Osteoblast (primary cell): Measurements from ENCODE around the gene GANC. TPM values are rescaled to one million over a fixed set of nuclear protein-coding genes. Genes with fewer than 3 reads are reported as not detected.

ENCODE experiments used
- DNase-seq: peaks from one replicate; pipeline ENCODE4 v3.0.0; 2011; ENCODE audit warnings: low spot score, mixed read lengths; ENCODE audit not compliant: insufficient read length; ENCODE audit errors: missing footprints
- H2AFZ ChIP-seq: 2 replicates; pipeline ENCODE4 v1.6.0; 2011; ENCODE audit warnings: mild to moderate bottlenecking, low read length
- H3K27ac ChIP-seq: 2 replicates; pipeline ENCODE4 v1.5.1; 2011; ENCODE audit warnings: mild to moderate bottlenecking, low read depth, low read length, moderate library complexity
- H3K27me3 ChIP-seq: 2 replicates; pipeline ENCODE4 v1.6.0; 2012; ENCODE audit warnings: mild to moderate bottlenecking, control low read depth, inconsistent platforms, low read length, moderate library complexity; ENCODE audit not compliant: insufficient read depth
- H3K36me3 ChIP-seq: 2 replicates; pipeline ENCODE4 v1.5.1; 2011; ENCODE audit warnings: mild to moderate bottlenecking, low read length, control low read depth, moderate library complexity; ENCODE audit not compliant: insufficient read depth
- H3K4me1 ChIP-seq: 2 replicates; pipeline ENCODE4 v1.5.1; 2011; ENCODE audit warnings: mild to moderate bottlenecking, low read length, control low read depth, moderate library complexity; ENCODE audit not compliant: insufficient read depth
- H3K4me2 ChIP-seq: 2 replicates; pipeline ENCODE4 v1.6.0; 2011; ENCODE audit warnings: mild to moderate bottlenecking, low read length; ENCODE audit not compliant: insufficient read depth
- H3K4me3 ChIP-seq: fragments of 200-600 bp; sonication (generic); 3 replicates; pipeline ENCODE4 v1.5.1; 2012; ENCODE audit warnings: mild to moderate bottlenecking, low read length, inconsistent platforms; ENCODE audit not compliant: insufficient read depth
- H3K79me2 ChIP-seq: 2 replicates; pipeline ENCODE4 v1.6.0; 2012; ENCODE audit warnings: mild to moderate bottlenecking, low read length, control low read depth, inconsistent platforms; ENCODE audit not compliant: insufficient read depth
- H3K9me3 ChIP-seq: 2 replicates; pipeline ENCODE4 v1.5.1; 2011; ENCODE audit warnings: low read depth, low read length, control low read depth
- H4K20me1 ChIP-seq: 2 replicates; pipeline ENCODE4 v1.6.0; 2012; ENCODE audit warnings: mild to moderate bottlenecking, low read length, control low read depth; ENCODE audit not compliant: insufficient read depth
- total RNA-seq: library from RNA; depleted of rRNA; stranded (reverse); fragments of >200 nt; gene quantifications from 2 replicates; pipeline ENCODE4 v1.2.3, GENCODE V29; 2012
- TF ChIP-seq, protein P1 (sequence below): IDR thresholded peaks from 2 replicates; pipeline ENCODE4 v1.5.1; 2011; ENCODE audit warnings: mild to moderate bottlenecking, low read depth, low read length, moderate library complexity; ENCODE audit errors: extremely low read depth

The GANC gene
- total RNA-seq, 1 donor: 21.0 TPM

- no peak overlapping the region for H3K4me3 ChIP-seq
- no peak overlapping the region for H3K27ac ChIP-seq
- no peaks in the 10 kb centered on the region for H3K27me3 ChIP-seq
- TF ChIP-seq, protein P1, sequence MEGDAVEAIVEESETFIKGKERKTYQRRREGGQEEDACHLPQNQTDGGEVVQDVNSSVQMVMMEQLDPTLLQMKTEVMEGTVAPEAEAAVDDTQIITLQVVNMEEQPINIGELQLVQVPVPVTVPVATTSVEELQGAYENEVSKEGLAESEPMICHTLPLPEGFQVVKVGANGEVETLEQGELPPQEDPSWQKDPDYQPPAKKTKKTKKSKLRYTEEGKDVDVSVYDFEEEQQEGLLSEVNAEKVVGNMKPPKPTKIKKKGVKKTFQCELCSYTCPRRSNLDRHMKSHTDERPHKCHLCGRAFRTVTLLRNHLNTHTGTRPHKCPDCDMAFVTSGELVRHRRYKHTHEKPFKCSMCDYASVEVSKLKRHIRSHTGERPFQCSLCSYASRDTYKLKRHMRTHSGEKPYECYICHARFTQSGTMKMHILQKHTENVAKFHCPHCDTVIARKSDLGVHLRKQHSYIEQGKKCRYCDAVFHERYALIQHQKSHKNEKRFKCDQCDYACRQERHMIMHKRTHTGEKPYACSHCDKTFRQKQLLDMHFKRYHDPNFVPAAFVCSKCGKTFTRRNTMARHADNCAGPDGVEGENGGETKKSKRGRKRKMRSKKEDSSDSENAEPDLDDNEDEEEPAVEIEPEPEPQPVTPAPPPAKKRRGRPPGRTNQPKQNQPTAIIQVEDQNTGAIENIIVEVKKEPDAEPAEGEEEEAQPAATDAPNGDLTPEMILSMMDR: no peak
- H3K4me1 ChIP-seq: no peaks in the 10 kb centered on the region
- H4K20me1 ChIP-seq: no peaks in the 10 kb centered on the region
- DNase-seq: no peak
- H3K9me3 ChIP-seq: peaks cover 7% of the 10 kb centered on the region
- H3K36me3 ChIP-seq: no peaks in the 10 kb centered on the region
- H2AFZ ChIP-seq: no peak overlapping the region
- no peaks in the 10 kb centered on the region for H3K79me2 ChIP-seq
- no peak overlapping the region for H3K4me2 ChIP-seq
These were observed 65.5 kb downstream of the GANC start for GRCh38 chr15:42338500-42338899.

- Histone ChIP-seq H3K4me3 (no peak overlapping the region), H3K79me2 (no peaks in the 10 kb centered on the region), H3K9me3 (no peaks in the 10 kb centered on the region), H3K27ac (no peak overlapping the region), H3K27me3 (no peaks in the 10 kb centered on the region), H3K4me1 (peaks cover 23% of the 10 kb centered on the region), H3K36me3 (no peaks in the 10 kb centered on the region), H2AFZ (no peak overlapping the region), H4K20me1 (no peaks in the 10 kb centered on the region), H3K4me2 (no peak overlapping the region)
- DNase-seq: no peak
- TF ChIP-seq, protein P1: no peak
These were observed 70.7 kb downstream of the GANC start for GRCh38 chr15:42343596-42344232.

DNA sequence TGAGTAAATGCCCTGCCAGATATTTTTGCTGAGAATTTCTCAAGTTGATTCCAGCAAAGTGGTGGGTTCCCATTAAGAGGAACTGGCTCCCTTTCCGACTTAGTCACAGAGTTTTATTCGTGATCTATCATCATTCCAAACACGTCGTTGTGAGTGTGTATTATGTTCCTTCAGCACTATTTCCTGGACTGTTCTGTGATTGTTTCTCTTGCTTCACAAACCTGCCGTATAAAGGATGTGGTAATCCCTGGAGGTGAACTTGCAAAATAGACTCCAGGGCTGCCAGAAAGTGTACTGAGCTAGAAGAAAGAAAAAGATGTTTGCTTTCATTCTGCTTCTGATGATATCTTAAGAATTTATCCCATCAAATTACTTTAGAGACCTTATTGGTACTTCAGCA lies 71.8 kb downstream of the GANC start:
- no peak overlapping the region for H2AFZ ChIP-seq
- H3K27ac ChIP-seq: peak overlapping the region; percentile 19
- TF ChIP-seq, protein P1: no peak
- no peaks in the 10 kb centered on the region for H3K27me3 ChIP-seq
- peaks cover 31% of the 10 kb centered on the region for H3K4me1 ChIP-seq
- peak overlapping the region; percentile 41 for H3K4me2 ChIP-seq
- H4K20me1 ChIP-seq: no peaks in the 10 kb centered on the region
- H3K36me3 ChIP-seq: no peaks in the 10 kb centered on the region
- H3K9me3 ChIP-seq: no peaks in the 10 kb centered on the region
- no peaks in the 10 kb centered on the region for H3K79me2 ChIP-seq
- no peak overlapping the region for H3K4me3 ChIP-seq
- DNase-seq: no peak

- Histone ChIP-seq H3K4me3 (no peak overlapping the region), H3K4me1 (peaks cover 31% of the 10 kb centered on the region), H3K27ac (no peak overlapping the region), H4K20me1 (no peaks in the 10 kb centered on the region), H3K27me3 (no peaks in the 10 kb centered on the region), H3K4me2 (no peak overlapping the region), H3K36me3 (no peaks in the 10 kb centered on the region), H3K9me3 (no peaks in the 10 kb centered on the region), H3K79me2 (no peaks in the 10 kb centered on the region), H2AFZ (no peak overlapping the region)
- TF ChIP-seq, protein P1: no peak
- DNase-seq: no peak
These were observed 72.5 kb downstream of the GANC start for GRCh38 chr15:42345504-42345903.
